SIG-M5 (cell line): ENCODE measurements around the gene SIRPB2.

Source experiments
- DNase-seq: peaks from one replicate; lab custom pipeline; 2025; lab: John Stamatoyannopoulos, UW

SIRPB2 gene

DNA sequence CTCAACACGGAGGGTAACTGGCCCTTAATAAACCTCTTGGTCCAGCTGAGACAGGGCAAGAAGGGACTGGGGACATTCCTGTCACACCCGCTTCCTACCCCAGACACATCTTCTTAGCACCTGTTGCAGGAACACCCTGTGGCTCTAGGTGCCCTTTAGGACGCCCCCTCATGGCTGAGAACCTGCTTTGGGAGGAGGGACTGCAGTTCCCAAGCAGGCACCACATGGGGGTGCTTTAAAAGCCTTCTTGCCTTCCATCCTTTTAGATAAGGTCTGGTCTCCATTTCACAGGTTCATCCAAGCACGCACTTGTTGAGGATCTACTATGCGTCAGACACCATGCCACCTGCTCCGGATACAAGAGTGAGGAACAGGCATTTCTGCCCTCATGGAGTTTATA is 51.2 kb downstream of the SIRPB2 start:
- no peak for DNase-seq

DNA sequence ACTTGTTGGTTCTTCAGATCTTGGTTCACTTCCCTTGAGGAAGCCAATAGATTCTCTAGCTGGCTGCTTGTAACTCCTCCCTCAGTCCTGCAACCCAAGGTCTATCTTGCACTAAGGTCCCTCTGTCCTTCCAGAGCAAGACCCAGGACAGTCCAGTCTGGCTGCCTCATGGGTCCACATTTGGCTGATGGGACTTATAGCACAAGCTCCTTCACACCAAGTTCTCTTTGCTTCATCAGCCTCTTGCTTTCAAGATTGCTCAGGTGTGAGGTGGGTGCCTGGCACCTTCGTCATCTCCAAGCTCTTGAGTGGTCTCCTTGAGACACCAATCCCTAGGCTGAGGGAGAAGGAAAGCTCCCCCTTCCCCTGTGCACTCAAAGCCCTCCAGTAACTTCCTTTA is 52.9 kb downstream of the SIRPB2 start:
- no peak for DNase-seq

DNA sequence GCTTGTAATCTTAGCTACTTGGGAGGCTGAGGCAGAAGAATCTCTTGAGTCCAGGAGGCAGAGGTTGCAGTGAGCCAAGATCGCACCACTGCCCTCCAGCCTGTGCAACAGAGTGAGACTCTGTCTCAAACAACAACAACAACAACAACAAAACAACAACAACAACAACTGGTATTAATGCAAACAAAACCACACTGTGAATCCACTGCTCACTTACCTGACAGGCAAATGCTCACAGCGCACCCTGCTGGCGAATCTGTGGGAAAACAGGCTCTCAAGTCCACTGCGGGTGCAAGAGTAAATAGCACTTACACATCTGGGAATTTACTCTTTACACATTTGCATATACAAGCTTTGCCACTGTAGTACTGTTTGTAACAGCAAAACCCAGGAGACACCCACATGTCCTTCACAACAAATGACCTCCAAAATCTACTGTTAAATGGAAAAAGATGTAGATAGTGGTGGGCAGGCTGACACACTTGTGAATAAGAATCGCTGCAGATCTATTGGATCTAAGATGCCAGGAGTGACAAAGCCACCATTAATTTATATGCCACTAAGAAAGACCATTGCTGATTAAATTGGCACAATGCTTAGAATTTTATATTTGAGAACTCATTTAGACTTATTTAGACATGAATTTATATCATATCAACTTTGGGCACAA is 53.9 kb downstream of the SIRPB2 start:
- DNase-seq = no peak

DNA sequence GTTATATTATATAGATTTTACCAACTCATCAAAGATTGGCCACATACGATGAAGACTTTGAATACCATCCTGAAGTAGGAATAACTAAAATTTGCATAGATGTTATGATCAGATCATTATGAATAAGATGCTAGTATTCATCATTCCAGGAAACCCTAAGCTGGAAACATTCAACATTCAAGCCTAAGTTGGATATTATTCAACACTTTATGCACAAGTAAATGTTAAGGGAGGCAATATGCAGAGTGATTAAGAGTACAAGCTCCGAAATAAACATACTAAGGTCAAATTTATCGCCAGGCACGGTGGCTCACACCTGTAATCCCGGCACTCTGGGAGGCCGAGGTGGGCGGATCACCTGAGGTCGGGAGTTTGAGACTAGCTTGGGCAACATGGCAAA is 55.0 kb downstream of the SIRPB2 start:
- no peak for DNase-seq

DNA sequence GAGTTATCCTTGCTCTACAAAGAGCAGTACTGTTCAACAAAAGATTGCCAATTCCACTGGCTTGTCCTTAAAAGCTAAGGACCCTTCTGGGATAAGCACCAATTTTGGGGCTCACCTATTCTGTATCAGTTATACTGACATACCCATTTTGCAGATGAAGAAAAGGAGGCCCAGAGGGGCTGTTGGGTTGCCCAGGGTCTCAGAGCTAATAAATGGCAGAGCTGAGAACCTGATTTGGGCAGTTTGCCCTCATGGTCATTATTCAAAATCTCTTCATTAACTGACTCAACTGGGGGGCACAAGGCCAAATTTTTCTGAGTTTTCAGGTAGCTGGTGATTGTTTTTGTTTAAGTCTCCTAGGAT is 55.9 kb downstream of the SIRPB2 start:
- DNase-seq = no peak

DNA sequence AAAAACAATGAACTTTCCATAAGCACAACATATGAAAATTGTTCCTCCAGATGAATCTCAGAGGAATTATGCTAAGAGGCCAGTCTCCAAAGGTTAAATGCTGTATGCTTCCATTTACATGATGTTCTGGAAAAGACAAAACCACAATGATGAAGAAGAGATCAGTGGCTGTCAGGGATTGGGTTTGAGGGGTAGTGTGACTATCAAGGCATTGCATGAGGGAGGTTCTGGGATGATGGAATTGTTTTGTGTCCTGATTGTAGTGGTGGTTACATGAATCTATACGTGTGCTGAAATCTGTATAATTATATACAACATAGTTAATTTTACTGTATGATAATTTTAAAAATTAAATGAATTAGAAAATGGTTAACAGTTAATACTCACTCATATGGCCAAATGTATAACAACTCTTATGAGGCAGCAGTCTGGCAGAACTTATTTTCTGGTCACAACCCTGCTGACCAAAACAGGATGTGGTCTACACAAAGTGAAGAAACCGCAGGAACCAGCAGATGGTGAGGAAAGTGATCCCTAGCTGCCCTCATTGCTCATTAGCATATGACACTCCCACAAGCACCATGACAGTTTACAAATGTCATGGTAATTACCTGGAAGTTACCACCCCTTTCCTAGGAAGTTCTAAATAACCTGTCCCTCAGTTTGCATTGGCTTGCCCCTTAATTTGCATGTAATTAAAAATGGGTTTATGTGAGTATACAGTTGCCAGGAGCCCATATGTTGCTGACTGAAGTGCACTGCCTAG is 56.5 kb downstream of the SIRPB2 start:
- peak; percentile 60 for DNase-seq

DNA sequence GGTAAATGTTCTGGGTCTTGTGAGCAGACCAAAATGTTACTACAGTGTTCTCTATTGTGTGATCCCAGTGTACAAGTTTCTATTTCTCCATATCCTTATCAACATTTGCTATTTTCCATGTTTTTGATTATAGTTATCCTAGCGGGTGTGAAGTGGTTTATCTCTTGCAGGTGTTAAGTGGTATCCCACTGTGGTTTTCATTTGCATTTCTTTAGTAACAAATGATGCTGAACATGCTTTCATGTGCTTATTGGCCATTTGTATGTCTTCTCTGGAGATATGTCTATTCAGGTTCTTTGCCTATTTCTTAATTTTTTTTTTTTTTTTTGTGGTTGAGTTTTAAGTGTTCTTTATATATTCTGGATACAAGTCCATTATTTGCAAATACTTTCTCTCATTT is 60.1 kb downstream of the SIRPB2 start:
- DNase-seq = no peak

DNA sequence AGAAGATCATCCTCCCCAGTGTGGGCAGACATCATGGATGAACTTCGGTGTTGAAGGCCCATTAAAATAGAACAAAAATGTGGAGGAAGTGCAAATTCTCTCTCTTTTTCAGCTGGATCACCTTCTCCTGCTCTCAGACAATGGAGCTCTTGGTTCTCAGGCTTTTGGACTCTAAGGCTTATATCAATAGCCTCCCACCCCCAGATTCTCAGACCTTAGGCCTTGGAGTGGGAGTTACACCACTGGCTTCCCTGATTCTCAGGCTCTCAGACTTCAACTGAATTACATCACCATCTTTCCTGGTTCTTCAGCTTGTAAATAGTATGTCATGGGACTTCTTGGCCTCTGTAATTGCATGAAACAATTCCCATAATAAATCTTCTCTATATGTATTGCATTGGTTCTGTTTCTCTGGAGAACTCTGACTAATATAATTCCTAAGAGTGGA is 61.2 kb downstream of the SIRPB2 start:
- no peak for DNase-seq

DNA sequence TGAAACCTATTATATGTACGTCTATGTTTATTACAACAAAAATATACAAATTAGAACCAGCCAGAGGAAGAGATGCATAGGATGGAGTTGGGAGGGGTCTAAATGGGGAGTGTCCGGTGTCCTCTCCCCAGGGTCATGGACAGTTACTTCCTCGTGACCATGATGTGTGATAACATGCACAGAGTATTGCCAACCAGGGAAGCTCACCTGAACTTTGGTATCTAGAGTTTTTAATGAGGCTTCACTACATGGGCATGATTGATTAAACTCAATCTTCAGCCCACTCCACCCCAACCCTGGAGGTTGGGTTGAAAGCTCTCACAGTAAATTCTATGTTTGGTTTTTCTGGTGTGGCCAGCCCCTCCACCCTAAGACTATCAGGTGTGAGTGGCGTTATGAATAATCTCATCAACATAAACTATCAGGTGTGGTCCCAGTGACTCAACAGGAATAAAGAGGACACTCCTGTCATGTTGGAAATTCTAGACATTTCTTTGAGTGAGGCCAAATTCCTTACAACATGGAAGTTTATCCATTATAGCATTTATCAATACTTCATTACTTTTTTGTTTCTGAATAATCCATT is 62.0 kb downstream of the SIRPB2 start:
- DNase-seq = no peak

DNA sequence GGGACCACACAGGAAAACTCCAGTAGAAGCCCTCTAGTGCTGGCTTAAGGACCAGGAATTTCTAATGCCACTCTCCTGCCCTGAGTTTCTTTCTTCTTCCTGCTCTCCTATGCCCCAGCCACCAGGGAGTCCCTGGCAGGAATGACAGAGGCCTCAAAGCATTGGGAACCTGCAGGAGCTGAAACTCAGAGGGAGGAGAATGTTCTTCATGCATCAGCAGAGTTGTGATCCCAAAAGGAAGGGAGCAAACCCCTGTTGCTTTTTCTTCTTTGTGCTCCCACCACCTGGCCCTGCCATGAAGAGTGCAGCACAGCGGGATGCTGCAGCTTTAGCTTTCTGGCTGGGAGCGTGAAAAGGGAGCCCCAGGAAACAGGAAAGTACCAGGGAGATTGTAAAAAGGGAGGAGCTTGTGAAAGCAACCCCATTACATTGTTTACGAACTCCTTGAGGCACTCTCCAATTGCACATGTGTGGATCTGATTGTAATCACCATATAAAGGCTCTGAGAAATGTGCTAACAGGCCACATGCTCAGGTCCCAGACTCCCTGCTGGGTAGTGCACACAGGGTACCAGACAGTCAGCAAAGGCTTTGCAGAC is 63.7 kb downstream of the SIRPB2 start:
- DNase-seq = no peak

DNA sequence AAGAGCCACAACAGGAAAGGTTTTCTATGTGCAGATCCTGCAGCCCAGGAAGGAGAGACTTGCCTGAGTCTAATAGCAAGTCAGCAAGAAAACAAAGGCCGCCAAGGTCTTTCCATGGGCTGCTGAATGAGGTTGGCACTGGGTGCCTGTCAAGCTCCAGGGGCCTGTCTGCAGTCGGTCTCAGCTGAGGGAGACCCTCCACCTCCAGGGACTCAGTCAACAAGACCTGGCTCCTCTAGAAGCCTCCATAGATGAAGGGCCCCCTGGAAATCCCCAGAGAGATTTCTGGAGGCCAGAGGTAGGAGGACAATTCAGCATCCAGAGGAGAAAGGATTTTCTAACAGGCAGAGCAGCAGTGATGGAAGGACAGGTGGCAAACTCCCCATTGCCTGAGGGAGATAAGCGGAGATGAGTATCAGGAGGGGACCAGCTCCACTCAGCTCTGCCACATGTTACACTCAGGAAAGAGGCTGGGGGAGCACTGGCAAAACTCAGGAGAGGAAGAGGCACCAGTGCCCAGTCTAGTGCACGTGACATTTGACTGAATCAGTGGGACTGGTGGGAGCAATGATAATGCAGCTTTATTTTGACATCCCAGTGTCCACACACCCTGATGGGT is 64.9 kb downstream of the SIRPB2 start:
- DNase-seq = no peak
